DOHH2 (cell line): ENCODE data around the gene CCNF.

Experiments used
- CTCF ChIP-seq: fragments of 200-600 bp; sonication (generic); IDR thresholded peaks from one replicate; pipeline ENCODE4 v1.5.1; 2014; ENCODE audit warnings: antibody characterized with exemption, mild to moderate bottlenecking, low read depth, low read length; ENCODE audit not compliant: poor library complexity, severe bottlenecking
- EZH2phosphoT487 ChIP-seq: fragments of 200-600 bp; sonication (generic); IDR thresholded peaks from 2 replicates; pipeline ENCODE4 v1.6.1; 2017; ENCODE audit warnings: borderline replicate concordance, mild to moderate bottlenecking, antibody characterized with exemption, low read length, moderate library complexity, mixed read lengths

- TF ChIP-seq CTCF (no peak), EZH2phosphoT487 (no peak)
These were observed 53.0 kb downstream of the CCNF start for GRCh38 chr16:2482249-2482648.
